NCI-H2227 (cell line): Measurements from ENCODE around the gene SPI1.
"Not testable (repeated sequence)": the region's sequence is repeated elsewhere in the genome, so short reads cannot be mapped to it uniquely, and the experiment has no call there.

ENCODE experiments used
- DNase-seq: peaks from one replicate; lab custom pipeline; 2025; ENCODE audit not compliant: unreplicated experiment; lab: John Stamatoyannopoulos, UW

The SPI1 gene

GRCh38 chr11:47342854-47343253 lies 35.5 kb downstream of the SPI1 start:
- no peak for DNase-seq

- no peak for DNase-seq
Measured at GRCh38 chr11:47342036-47342803, 36.1 kb downstream of the SPI1 start.

GRCh38 chr11:47340980-47341775 lies 37.2 kb downstream of the SPI1 start:
- DNase-seq: no peak

GRCh38 chr11:47340010-47340409 lies 38.3 kb downstream of the SPI1 start:
- no peak for DNase-seq

GRCh38 chr11:47338396-47339241 lies 39.7 kb downstream of the SPI1 start:
- no peak for DNase-seq

GRCh38 chr11:47337229-47337924 lies 41.0 kb downstream of the SPI1 start:
- no peak for DNase-seq

- DNase-seq: no peak
Measured at GRCh38 chr11:47336595-47336994, 41.8 kb downstream of the SPI1 start.

- no peak for DNase-seq
Measured at GRCh38 chr11:47335733-47336132, 42.6 kb downstream of the SPI1 start.

GRCh38 chr11:47334699-47335411 lies 43.5 kb downstream of the SPI1 start:
- DNase-seq: not testable (repeated sequence)

GRCh38 chr11:47333886-47334443 lies 44.4 kb downstream of the SPI1 start:
- DNase-seq: no peak

GRCh38 chr11:47333526-47333845 lies 44.9 kb downstream of the SPI1 start:
- no peak for DNase-seq

GRCh38 chr11:47332791-47333525 lies 45.4 kb downstream of the SPI1 start:
- DNase-seq: no peak

- DNase-seq: no peak
Measured at GRCh38 chr11:47332303-47332711, 46.0 kb downstream of the SPI1 start.

- no peak for DNase-seq
Measured at GRCh38 chr11:47331454-47332302, 46.7 kb downstream of the SPI1 start.

- no peak for DNase-seq
Measured at GRCh38 chr11:47329987-47330931, 48.1 kb downstream of the SPI1 start.

- no peak for DNase-seq
Measured at GRCh38 chr11:47329431-47329986, 48.8 kb downstream of the SPI1 start.
